Upper lobe of right lung (tissue), 1 donor: ENCODE data around the gene TNRC6C. TPM values are rescaled to one million over a fixed set of nuclear protein-coding genes. Genes with fewer than 3 reads are reported as not detected.

Experiments used
- ATAC-seq: fragments of 200-7000 bp; cut with Tn5 transposase; one replicate; pipeline ENCODE4 v1.9.1; 2020; ENCODE audit warnings: mild to moderate bottlenecking, moderate library complexity
- DNase-seq: peaks from one replicate; pipeline ENCODE4 v3.0.0-alpha.2; 2020
- H3K27ac ChIP-seq: fragments of 200-600 bp; one replicate; pipeline ENCODE4 v1.8.0; 2022
- H3K27me3 ChIP-seq: fragments of 200-600 bp; one replicate; pipeline ENCODE4 v1.8.0; 2022; ENCODE audit warnings: mild to moderate bottlenecking
- H3K36me3 ChIP-seq: fragments of 200-600 bp; one replicate; pipeline ENCODE4 v1.8.0; 2022
- H3K4me1 ChIP-seq: fragments of 200-600 bp; one replicate; pipeline ENCODE4 v1.8.0; 2022
- H3K4me3 ChIP-seq: fragments of 200-600 bp; one replicate; pipeline ENCODE4 v1.8.0; 2022; ENCODE audit warnings: mild to moderate bottlenecking
- H3K9me3 ChIP-seq: fragments of 200-600 bp; one replicate; pipeline ENCODE4 v1.8.0; 2022
- CTCF ChIP-seq: fragments of 200-600 bp; IDR thresholded peaks from one replicate; pipeline ENCODE4 v1.8.0; 2022; ENCODE audit warnings: antibody characterized with exemption
- intact Hi-C: fragments of 100-400 bp; cut with DNase I; formaldehyde crosslinking; loops from one replicate; pipeline ENCODE4 v1.11.0; 2022
- total RNA-seq: library from RNA; stranded (reverse); fragmentation: NEBNext Ultra II Directional; extraction: Animal tissue kit (Norgen Biotek cat#: 25700); gene quantifications from one replicate; pipeline ENCODE4 v1.2.1, GENCODE V29; 2021
- donor health status: DM: no; HTN: yes; CAD: no; lungs with severe emphysema.

The TNRC6C gene
- total RNA-seq, 1 donor from 2014 or later = 21.7 TPM

- Histone ChIP-seq H3K4me3 (no peak overlapping the region), H3K36me3 (peaks cover 11% of the 10 kb centered on the region), H3K4me1 (no peaks in the 10 kb centered on the region), H3K27me3 (no peaks in the 10 kb centered on the region), H3K9me3 (no peaks in the 10 kb centered on the region), H3K27ac (no peak overlapping the region)
- ATAC-seq (no peak), DNase-seq (no peak)
- intact Hi-C loops = no loop called here
- no peak for TF ChIP-seq CTCF
Measured at GRCh38 chr17:78031435-78031834, 72.9 kb downstream of the TNRC6C start.

DNA sequence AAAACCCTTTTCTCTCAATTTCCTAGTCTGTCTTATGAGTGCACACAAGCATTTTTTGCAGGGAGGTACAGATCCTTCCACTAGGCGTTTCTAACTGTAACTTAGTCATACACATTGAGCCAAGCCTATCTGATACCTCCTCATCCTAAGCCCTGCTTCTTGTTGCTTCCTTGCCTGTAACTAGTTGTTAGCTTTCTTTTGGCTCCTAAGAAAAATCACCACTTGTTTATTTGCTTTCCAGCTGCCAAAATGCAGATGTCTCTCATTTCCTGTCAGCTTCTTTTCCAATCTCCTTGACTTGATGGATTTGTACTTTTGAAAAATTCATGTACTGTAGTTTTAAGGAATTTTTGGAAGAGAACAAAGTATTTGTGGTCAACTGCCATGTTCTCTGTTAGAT, 73.7 kb downstream of the TNRC6C start:
- ATAC-seq (no peak), DNase-seq (no peak)
- Histone ChIP-seq H3K4me1 (no peaks in the 10 kb centered on the region), H3K4me3 (no peak overlapping the region), H3K27ac (no peak overlapping the region), H3K36me3 (peaks cover 12% of the 10 kb centered on the region), H3K27me3 (no peaks in the 10 kb centered on the region), H3K9me3 (no peaks in the 10 kb centered on the region)
- intact Hi-C loops = no loop called here
- no peak for TF ChIP-seq CTCF

- Histone ChIP-seq H3K36me3 (peaks cover 17% of the 10 kb centered on the region), H3K9me3 (no peaks in the 10 kb centered on the region), H3K27me3 (no peaks in the 10 kb centered on the region), H3K4me3 (no peak overlapping the region), H3K4me1 (peaks cover under 1% of the 10 kb centered on the region), H3K27ac (no peak overlapping the region)
- ATAC-seq (no peak), DNase-seq (no peak)
- no peak for TF ChIP-seq CTCF
- intact Hi-C loops = no loop called here
Measured at GRCh38 chr17:78034429-78035091, 76.1 kb downstream of the TNRC6C start.

DNA sequence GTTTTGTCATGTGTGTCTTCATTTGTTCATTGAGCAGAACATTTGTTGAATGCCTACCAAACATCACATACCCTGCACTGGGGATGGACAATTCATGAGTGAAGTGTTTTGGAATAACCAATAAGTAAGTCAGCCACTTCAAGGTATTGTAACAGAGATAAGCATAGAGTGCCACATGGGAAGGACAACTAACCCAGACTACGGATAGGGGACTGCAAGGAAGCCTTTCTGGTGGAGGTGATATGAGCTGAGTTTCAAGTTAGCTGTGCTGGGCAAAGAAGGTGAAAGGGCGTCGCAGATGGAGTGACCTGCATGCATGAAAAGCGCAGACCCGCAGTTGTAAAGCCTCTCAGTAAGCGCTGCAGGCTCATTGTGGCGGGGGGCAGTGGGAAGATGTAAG, 78.8 kb downstream of the TNRC6C start:
- Histone ChIP-seq H3K27ac (no peak overlapping the region), H3K4me3 (no peak overlapping the region), H3K9me3 (no peaks in the 10 kb centered on the region), H3K36me3 (peaks cover 17% of the 10 kb centered on the region), H3K4me1 (peaks cover 20% of the 10 kb centered on the region), H3K27me3 (no peaks in the 10 kb centered on the region)
- intact Hi-C loops = no loop called here
- DNase-seq (no peak), ATAC-seq (no peak)
- no peak for TF ChIP-seq CTCF

DNA sequence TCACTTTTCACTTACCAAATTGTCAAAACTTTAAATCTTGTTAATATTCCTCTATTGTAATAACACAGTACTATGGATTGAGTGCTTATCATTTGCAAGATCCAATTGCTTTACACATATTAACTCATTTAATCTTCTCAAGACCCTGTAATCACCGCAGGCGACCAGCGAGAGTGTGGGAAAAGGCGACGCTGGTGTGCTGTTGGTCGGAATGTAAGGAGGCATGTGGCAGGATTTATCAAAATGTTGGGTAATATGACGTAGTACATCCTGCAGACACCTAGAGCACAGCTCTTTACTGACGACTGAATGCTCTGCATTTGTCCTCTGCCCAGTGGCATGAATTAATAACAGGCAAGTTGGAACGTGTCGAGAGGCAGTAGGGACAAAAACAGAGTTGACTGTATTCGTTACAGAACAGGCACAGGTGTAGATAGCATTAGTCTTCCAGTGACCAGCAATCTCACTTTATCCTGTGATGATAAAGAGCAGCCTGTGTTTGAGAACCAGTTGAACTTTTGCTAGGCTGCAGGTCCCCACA, 80.3 kb downstream of the TNRC6C start:
- TF ChIP-seq CTCF = no peak
- peaks cover 14% of the 10 kb centered on the region for H3K36me3 ChIP-seq

More for the DNA sequence above, 80.3 kb downstream of the TNRC6C start:
- Histone ChIP-seq H3K27ac (no peak overlapping the region), H3K4me1 (peaks cover 20% of the 10 kb centered on the region), H3K4me3 (no peak overlapping the region), H3K9me3 (no peaks in the 10 kb centered on the region), H3K27me3 (no peaks in the 10 kb centered on the region)
- no peak for ATAC-seq
- no peak for DNase-seq
- intact Hi-C loops = no loop called here
